Measurements from ENCODE around the gene USP20.

Gene USP20

DNA sequence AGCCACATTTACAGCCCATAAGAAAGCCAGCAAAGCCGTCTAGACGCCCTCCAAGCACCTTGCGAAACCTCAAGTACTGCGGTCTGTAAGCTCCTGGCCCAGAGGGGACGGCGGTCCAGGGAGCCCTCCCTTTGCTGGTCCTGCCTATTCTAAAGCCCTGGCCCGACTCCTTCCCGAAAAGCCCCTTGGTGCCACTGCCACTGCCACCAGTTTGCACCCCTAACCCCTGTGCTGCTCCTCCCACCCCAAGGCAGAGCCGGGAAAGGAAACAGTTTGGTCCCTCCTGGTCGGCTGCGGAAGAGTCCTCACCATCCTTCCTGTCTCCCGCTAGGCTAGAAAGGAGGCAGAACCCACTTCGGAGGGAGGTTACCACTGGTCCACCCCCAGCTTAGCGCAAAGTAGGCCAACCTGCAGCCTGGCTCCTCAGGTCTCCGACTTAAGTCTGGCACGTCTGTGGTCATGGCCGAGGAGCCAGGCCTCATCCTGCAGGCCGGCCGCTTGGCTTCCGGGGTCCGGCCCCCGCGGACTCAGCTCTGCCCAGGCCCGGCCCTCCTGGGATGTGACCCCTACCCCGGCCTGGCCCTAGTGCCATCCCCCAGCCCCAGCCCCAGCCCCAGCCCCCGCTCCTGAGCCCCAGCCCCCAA lies 12.2 kb upstream of the USP20 start:
- peaks cover 6% of the 10 kb centered on the region; the same call in 1 of the 2 replicates for H3F3A ChIP-seq (ENCODE audit: insufficient read depth, low read length)
- no peaks in the 10 kb centered on the region for H3K9me3 ChIP-seq (ENCODE audit: low read length)
- no peak overlapping the region for H2AFZ ChIP-seq (ENCODE audit: low read length)
- TF ChIP-seq, protein P1, sequence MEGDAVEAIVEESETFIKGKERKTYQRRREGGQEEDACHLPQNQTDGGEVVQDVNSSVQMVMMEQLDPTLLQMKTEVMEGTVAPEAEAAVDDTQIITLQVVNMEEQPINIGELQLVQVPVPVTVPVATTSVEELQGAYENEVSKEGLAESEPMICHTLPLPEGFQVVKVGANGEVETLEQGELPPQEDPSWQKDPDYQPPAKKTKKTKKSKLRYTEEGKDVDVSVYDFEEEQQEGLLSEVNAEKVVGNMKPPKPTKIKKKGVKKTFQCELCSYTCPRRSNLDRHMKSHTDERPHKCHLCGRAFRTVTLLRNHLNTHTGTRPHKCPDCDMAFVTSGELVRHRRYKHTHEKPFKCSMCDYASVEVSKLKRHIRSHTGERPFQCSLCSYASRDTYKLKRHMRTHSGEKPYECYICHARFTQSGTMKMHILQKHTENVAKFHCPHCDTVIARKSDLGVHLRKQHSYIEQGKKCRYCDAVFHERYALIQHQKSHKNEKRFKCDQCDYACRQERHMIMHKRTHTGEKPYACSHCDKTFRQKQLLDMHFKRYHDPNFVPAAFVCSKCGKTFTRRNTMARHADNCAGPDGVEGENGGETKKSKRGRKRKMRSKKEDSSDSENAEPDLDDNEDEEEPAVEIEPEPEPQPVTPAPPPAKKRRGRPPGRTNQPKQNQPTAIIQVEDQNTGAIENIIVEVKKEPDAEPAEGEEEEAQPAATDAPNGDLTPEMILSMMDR (IDR thresholded peaks at IDR 0.05; ENCODE audit: low read length) = no peak
- no peak for TF ChIP-seq EZH2 (IDR thresholded peaks at IDR 0.05; ENCODE audit: borderline replicate concordance, low read length)
- H3K9ac ChIP-seq (ENCODE audit: low read length) = peak overlapping the region; percentile 88
- H4K20me1 ChIP-seq (ENCODE audit: insufficient read depth, low read length) = no peaks in the 10 kb centered on the region
- H3K27ac ChIP-seq (ENCODE audit: low read depth, low read length, poor library complexity, severe bottlenecking) = no peak overlapping the region
- peak overlapping the region; percentile 100 for H3K4me2 ChIP-seq (ENCODE audit: low read length)
- H3K4me3 ChIP-seq (ENCODE audit: low read depth, low read length, poor library complexity, severe bottlenecking) = peak overlapping the region; percentile 87
- H3K27me3 ChIP-seq (ENCODE audit: insufficient read depth, low read length) = no peaks in the 10 kb centered on the region
- H3K4me1 ChIP-seq (ENCODE audit: insufficient read depth, low read length, severe bottlenecking) = peaks cover 8% of the 10 kb centered on the region
- H3K9me2 ChIP-seq (ENCODE audit: low read depth, low read length) = no peaks in the 10 kb centered on the region
- H3K36me3 ChIP-seq (ENCODE audit: insufficient read depth, low read length) = peaks cover 49% of the 10 kb centered on the region
- peaks cover 5% of the 10 kb centered on the region; the same call in 1 of the 2 replicates for H3K79me2 ChIP-seq (ENCODE audit: insufficient read depth, low read length)

DNA sequence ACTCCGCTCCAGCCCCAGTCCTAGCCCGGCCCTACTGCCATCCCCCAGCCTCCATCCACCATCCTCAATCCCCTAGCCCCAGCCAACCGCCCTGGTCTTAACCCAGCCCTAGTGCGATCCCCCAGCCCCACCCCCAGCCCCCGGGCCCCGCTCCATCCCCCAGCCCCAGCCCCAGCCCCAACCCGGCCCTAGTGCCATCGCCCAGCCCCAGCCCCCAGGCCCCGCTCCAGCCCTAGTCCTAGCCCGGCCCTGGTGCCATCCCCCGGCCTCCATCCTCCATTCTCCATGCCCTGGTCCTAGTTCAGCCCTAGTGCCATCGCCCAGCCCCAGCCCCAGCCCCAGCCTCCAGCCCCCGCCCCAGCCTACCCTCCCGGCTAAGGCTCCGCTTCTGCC lies 11.7 kb upstream of the USP20 start:
- Histone ChIP-seq H2AFZ (ENCODE audit: low read length) (no peak overlapping the region), H3K27ac (ENCODE audit: low read depth, low read length, poor library complexity, severe bottlenecking) (no peak overlapping the region), H3K4me3 (ENCODE audit: low read depth, low read length, poor library complexity, severe bottlenecking) (peak overlapping the region; percentile 87), H3K36me3 (ENCODE audit: insufficient read depth, low read length) (peaks cover 46% of the 10 kb centered on the region), H3F3A (ENCODE audit: insufficient read depth, low read length) (peaks cover 6% of the 10 kb centered on the region; the same call in 1 of the 2 replicates), H3K9me3 (ENCODE audit: low read length) (no peaks in the 10 kb centered on the region), H3K9me2 (ENCODE audit: low read depth, low read length) (no peaks in the 10 kb centered on the region), H3K4me2 (ENCODE audit: low read length) (peak overlapping the region; percentile 100; the same call in 1 of the 2 replicates), H3K27me3 (ENCODE audit: insufficient read depth, low read length) (no peaks in the 10 kb centered on the region), H4K20me1 (ENCODE audit: insufficient read depth, low read length) (no peaks in the 10 kb centered on the region), H3K79me2 (ENCODE audit: insufficient read depth, low read length) (peaks cover 5% of the 10 kb centered on the region; the same call in 1 of the 2 replicates), H3K9ac (ENCODE audit: low read length) (peak overlapping the region; percentile 88), H3K4me1 (ENCODE audit: insufficient read depth, low read length, severe bottlenecking) (peaks cover 8% of the 10 kb centered on the region)
- TF ChIP-seq EZH2 (IDR thresholded peaks at IDR 0.05; ENCODE audit: borderline replicate concordance, low read length) = no peak
- TF ChIP-seq, protein P1 (IDR thresholded peaks at IDR 0.05; ENCODE audit: low read length) = no peak

DNA sequence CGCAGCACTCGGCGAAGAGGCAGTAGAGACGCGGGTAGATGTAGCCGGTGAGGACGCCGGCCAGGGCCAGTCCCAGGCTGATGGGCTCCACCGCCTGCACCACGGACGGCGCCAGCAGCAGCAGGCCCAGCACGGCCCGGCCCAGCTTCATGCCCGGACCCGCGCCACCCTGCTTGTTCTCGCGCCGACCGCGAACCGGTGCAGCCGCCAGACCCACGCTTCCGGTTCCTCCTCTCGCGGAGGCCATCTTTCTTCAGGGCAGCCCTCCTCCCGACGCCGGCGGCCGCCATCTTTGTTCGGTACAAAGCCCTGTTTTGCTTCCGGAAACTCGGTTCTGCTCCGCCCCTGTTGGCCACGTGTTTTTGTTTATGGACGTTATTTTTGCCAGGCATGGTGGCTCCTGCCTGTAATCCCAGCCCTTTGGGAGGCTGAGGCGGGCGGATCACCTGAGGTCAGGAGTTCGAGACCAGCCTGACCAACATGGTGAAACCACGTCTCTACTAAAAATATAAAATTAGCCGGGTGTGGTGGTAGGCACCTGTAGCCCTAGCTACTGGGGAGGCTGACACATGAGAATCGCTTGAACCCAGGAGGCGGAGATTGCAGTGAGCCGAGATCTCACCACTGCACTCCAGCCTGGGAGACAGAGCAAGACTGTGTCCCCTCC lies 11.2 kb upstream of the USP20 start, which contains the start of gene TOR1A:
TSS of gene TOR1A (minus strand) at position 202 of the 667 bp plus-strand sequence. CDS start at position 151, 51 bp downstream.
- H3K36me3 ChIP-seq (ENCODE audit: insufficient read depth, low read length) = peaks cover 46% of the 10 kb centered on the region
- H3K9me2 ChIP-seq (ENCODE audit: low read depth, low read length) = no peaks in the 10 kb centered on the region
- peak within 1 kb of the TSS; percentile 88 for H3K9ac ChIP-seq (ENCODE audit: low read length)
- no peaks in the 10 kb centered on the region for H4K20me1 ChIP-seq (ENCODE audit: insufficient read depth, low read length)
- TF ChIP-seq, protein P1 (IDR thresholded peaks at IDR 0.05; ENCODE audit: low read length) = no peak
- no peak for TF ChIP-seq EZH2 (IDR thresholded peaks at IDR 0.05; ENCODE audit: borderline replicate concordance, low read length)
- peaks cover 8% of the 10 kb centered on the region for H3K4me1 ChIP-seq (ENCODE audit: insufficient read depth, low read length, severe bottlenecking)
- H3K27ac ChIP-seq (ENCODE audit: low read depth, low read length, poor library complexity, severe bottlenecking) = no peak within 1 kb of the TSS
- H3K9me3 ChIP-seq (ENCODE audit: low read length) = no peaks in the 10 kb centered on the region
- H3K4me3 ChIP-seq (ENCODE audit: low read depth, low read length, poor library complexity, severe bottlenecking) = peak within 1 kb of the TSS; percentile 87
- peak within 1 kb of the TSS; percentile 100 for H3K4me2 ChIP-seq (ENCODE audit: low read length)
- H3K27me3 ChIP-seq (ENCODE audit: insufficient read depth, low read length) = no peaks in the 10 kb centered on the region
- peaks cover 6% of the 10 kb centered on the region; the same call in 1 of the 2 replicates for H3F3A ChIP-seq (ENCODE audit: insufficient read depth, low read length)
- H2AFZ ChIP-seq (ENCODE audit: low read length) = no peak within 1 kb of the TSS
- peaks cover 5% of the 10 kb centered on the region; the same call in 1 of the 2 replicates for H3K79me2 ChIP-seq (ENCODE audit: insufficient read depth, low read length)

All from OCI-LY1 (cell line).